Adipocyte (in vitro differentiated cells): ENCODE measurements around the gene SH3BP5L.

Experiments used
- DNase-seq: peaks from one replicate; pipeline ENCODE4 v3.0.0-alpha.2; 2015; ENCODE audit warnings: low read depth
- H3K27me3 ChIP-seq: replicated peaks from 2 replicates; pipeline ENCODE4 v1.7.0; 2013; ENCODE audit warnings: mild to moderate bottlenecking, low read length, moderate library complexity; ENCODE audit not compliant: control insufficient read depth, insufficient read depth
- H3K36me3 ChIP-seq: 2 replicates; pipeline ENCODE4 v1.7.0; 2013; ENCODE audit warnings: low read length, mild to moderate bottlenecking, moderate library complexity; ENCODE audit not compliant: control insufficient read depth, insufficient read depth, severe bottlenecking
- H3K4me1 ChIP-seq: 2 replicates; pipeline ENCODE4 v1.7.0; 2013; ENCODE audit warnings: mild to moderate bottlenecking, low read length, moderate library complexity; ENCODE audit not compliant: control insufficient read depth, insufficient read depth
- H3K4me3 ChIP-seq: 2 replicates; pipeline ENCODE4 v1.7.0; 2013; ENCODE audit warnings: mild to moderate bottlenecking, low read length, moderate library complexity
- H3K9ac ChIP-seq: 2 replicates; pipeline ENCODE4 v1.7.0; 2013; ENCODE audit warnings: mild to moderate bottlenecking, low read length, moderate library complexity
- H3K9me3 ChIP-seq: 2 replicates; pipeline ENCODE4 v1.7.0; 2013; ENCODE audit warnings: mild to moderate bottlenecking, low read length, moderate library complexity; ENCODE audit not compliant: control insufficient read depth

SH3BP5L gene

DNA sequence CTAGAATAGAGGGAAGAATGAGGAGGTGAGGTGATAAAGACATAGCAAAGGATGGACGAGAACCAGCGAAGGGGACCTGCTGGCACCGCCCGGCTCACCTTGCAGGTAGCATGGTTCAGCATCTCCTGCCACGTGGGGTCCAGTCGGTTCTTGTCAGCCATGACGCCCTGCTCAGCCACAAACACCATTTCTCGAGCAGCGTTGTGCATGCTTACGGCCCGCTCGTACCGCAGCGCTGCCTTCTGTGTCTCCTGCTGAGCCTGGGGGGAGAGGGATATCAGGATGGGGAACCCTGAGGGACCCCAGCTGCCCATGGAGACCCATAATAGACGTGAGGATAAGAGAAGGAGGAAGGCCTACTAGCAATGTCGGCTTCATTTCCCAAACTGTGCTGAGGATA lies 11.4 kb downstream of the SH3BP5L start:
- Histone ChIP-seq H3K4me3 (no peak overlapping the region), H3K27me3 (no peaks in the 10 kb centered on the region), H3K36me3 (peaks cover 60% of the 10 kb centered on the region), H3K4me1 (peaks cover 19% of the 10 kb centered on the region), H3K9me3 (no peaks in the 10 kb centered on the region), H3K9ac (no peak overlapping the region)
- no peak for DNase-seq

DNA sequence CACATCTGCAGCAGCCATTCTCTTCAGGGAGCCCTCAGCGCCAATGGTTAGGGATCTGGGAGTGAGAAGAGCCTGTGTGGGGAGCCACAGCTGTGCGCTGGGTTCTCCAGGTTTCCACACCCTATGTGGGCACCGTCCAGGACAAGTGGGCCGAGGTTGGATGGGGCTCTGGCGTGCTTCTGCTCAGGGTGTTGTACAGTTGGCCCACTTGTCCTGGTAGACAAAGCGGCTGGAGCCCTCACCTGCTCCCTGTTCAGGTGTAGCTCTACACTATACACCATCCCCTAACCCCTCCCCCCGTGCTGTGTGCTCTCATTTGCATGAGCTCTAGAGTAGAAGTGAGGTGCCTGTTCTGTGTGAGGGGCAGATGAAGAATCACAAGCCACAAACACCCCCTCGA lies 12.2 kb downstream of the SH3BP5L start:
- no peaks in the 10 kb centered on the region for H3K9me3 ChIP-seq
- no peak overlapping the region for H3K4me3 ChIP-seq
- no peak for DNase-seq
- peaks cover 13% of the 10 kb centered on the region for H3K4me1 ChIP-seq
- peaks cover 57% of the 10 kb centered on the region for H3K36me3 ChIP-seq
- no peaks in the 10 kb centered on the region for H3K27me3 ChIP-seq
- no peak overlapping the region for H3K9ac ChIP-seq

DNA sequence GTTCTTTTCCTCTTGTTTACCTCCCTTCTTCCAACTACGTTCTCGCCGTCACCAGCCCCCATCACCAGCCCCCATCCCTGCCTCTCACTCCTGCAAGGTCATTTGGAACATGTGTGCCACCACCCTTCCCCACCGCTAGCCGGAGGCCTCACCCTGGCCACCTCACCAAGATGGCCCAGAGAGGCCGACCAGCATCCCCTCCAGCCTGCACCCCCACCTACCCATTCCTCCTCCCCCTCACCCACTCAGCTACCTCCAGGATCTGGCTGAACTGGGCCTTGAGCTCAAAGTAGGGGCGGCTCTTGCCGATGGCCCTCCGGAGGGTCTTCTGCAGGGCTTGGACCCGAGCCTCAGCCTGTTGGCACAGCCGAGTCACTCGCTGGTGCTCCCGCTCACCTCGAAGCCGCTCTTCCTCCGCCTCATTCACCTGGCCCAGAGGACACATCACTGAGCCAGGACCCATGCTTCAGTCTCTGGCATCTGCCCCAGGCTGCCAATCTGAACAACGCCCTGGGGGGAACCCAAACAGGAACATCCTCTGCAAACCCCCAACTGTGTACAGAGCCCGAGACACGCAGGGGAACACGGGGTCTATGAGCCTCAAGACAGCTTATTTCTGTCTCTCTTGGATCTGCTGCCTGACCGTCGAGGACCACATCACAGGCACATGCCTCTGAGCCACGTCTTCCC lies 12.8 kb downstream of the SH3BP5L start:
- H3K4me1 ChIP-seq, result peaks cover 11% of the 10 kb centered on the region
- H3K36me3 ChIP-seq, result peaks cover 57% of the 10 kb centered on the region
- H3K4me3 ChIP-seq, result no peak overlapping the region
- no peaks in the 10 kb centered on the region for H3K27me3 ChIP-seq
- no peak overlapping the region for H3K9ac ChIP-seq
- H3K9me3 ChIP-seq, result no peaks in the 10 kb centered on the region
- DNase-seq, result no peak

DNA sequence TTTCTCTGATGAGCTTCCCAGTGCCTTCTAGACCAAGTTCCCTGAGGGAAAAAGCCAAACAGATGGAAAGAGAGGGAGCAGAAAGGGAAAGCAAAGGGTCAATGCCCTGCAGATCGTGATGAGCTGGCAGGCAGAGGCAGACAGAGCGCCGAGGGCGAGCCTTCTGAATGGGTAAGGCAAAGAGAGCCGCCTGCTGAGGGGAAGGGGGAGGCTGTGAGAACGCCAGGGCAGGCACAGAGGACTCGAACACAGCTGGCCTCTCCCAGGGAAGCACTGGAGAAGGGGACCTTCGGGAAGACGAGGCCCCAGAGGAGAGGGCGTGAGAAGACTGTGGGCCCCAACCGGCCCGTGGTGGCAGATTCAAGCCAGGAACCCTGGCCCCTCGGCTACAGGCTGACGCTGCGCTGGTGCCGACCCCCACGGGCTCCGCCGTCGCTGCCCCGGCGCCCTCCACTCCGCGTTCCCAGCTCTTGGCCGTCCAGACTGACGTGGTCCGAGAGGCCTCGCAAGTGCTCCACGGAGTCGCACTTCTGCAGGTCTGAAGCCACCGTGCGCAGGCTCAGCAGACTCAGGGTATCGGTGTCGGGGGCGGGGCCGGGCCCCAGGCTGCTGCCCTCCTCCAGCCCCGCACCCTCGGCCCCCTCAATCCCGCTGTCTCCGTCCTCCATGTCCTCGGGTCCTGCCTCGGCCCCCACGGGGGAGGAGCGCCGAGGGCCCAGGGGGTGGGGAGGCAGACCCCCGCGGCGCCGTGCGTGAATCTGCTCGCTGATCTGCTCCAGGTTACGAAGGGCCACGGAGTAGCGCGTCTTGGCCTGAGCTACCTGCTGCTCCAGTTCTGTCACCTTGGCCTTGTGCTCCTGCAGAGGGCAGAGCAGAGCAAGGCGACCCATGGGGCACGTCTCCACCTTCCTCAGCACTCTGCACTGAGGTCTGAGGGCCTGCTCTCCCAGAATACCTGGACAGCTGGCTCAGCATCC lies 13.9 kb downstream of the SH3BP5L start:
- Histone ChIP-seq H3K9ac (no peak overlapping the region), H3K4me3 (no peak overlapping the region), H3K9me3 (no peaks in the 10 kb centered on the region), H3K27me3 (no peaks in the 10 kb centered on the region), H3K36me3 (peaks cover 54% of the 10 kb centered on the region), H3K4me1 (peaks cover 11% of the 10 kb centered on the region)
- DNase-seq, result no peak

DNA sequence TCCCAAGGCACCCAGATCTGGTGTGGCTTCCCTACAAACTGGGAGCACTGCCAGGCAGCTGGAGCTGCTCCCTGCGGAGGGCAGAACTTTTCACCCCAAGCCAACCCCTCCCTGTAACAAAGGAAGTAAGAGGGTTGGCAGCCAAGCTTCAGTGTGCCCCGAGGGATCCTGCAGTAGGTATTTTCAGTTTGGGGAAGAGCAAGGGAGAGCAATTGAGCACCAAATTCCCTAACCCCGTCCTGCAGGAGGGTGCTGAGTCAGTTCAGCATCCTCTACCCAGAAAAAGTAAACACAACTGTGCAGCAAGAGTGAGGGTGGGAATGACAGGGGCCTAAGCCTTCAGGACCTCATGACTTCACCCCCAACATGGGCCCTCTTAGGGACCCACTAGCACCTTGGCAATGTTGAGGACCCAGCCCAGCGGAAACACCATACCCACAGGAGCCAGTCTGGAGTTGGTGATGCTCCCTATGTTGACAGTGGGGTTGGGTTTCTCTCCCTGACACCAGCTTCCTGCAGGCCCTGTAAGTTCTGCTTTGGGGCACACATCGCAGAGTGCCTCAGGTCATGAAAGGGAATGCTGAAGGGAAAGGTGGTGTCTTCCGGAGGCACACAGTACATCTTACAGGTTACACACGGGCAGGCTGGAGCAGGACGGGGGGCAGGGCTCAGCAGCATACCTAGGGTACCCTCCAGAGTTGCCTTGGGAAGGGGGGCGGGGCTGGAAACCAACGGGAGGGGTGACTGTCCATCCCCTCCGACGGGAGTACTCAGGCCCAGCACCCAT lies 14.8 kb downstream of the SH3BP5L start:
- Histone ChIP-seq H3K4me3 (no peak overlapping the region), H3K36me3 (peaks cover 45% of the 10 kb centered on the region), H3K27me3 (no peaks in the 10 kb centered on the region), H3K9me3 (no peaks in the 10 kb centered on the region), H3K4me1 (peaks cover 11% of the 10 kb centered on the region), H3K9ac (no peak overlapping the region)
- no peak for DNase-seq

DNA sequence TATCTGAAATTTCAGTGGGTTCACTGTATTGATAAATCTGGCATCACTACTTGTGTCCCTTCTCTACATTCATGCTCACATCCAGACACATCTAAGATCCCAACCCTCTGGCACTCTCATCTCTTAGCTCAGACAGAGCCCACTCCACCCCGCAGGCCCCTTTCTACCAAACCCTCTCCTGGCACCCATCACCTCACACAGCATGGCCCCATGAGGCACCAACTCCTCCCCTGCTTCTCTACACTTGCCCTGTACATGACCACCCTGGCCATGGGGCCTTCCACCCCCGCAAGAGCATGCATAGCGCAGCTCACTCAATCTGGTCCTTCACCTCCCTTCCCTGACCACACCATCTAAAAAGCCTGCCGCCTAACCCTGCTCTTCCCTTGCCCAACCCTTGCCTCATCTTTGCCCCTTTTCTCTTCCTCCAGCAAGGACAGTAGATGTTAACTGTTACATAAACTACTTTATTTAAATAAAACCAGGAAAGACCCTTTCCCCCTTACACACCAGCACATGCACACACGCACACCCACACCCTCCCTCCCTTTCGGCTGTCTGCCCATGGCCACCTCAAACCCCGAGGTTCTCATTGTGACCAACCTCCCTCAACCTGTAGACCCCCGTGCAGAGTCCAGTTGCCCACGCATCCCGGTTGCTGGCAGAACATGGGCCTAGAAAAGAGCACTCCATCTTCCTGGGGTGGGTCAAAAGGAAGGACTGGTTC lies 15.6 kb downstream of the SH3BP5L start:
- DNase-seq, result no peak

DNA sequence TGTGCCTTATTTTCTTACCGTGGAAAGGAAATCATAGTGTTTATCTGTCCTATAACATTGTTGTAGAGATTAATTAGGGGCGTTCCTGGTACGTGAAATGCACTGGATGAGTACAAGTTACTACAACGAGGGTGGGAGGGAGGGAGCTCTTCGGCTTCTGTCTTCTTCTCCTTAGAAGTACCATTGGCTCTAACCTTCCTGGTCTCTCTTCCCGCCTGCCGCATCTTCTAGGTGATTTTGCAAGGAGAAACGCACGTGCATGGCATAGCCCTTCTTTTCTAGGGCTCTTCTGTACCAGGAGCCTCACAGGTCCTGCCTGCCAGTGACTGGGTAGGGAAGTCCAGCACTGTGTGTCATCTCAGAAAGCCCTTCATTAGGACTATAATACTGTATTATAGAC lies 16.8 kb downstream of the SH3BP5L start:
- DNase-seq, result no peak
- Histone ChIP-seq H3K36me3 (peaks cover 25% of the 10 kb centered on the region), H3K27me3 (no peaks in the 10 kb centered on the region), H3K4me3 (no peak overlapping the region), H3K9ac (no peak overlapping the region), H3K4me1 (peaks cover 11% of the 10 kb centered on the region), H3K9me3 (no peaks in the 10 kb centered on the region)

More for the DNA sequence above, 15.6 kb downstream of the SH3BP5L start:
- Histone ChIP-seq H3K9me3 (no peaks in the 10 kb centered on the region), H3K4me1 (peaks cover 11% of the 10 kb centered on the region), H3K9ac (no peak overlapping the region), H3K36me3 (peaks cover 38% of the 10 kb centered on the region), H3K27me3 (no peaks in the 10 kb centered on the region), H3K4me3 (no peak overlapping the region)

DNA sequence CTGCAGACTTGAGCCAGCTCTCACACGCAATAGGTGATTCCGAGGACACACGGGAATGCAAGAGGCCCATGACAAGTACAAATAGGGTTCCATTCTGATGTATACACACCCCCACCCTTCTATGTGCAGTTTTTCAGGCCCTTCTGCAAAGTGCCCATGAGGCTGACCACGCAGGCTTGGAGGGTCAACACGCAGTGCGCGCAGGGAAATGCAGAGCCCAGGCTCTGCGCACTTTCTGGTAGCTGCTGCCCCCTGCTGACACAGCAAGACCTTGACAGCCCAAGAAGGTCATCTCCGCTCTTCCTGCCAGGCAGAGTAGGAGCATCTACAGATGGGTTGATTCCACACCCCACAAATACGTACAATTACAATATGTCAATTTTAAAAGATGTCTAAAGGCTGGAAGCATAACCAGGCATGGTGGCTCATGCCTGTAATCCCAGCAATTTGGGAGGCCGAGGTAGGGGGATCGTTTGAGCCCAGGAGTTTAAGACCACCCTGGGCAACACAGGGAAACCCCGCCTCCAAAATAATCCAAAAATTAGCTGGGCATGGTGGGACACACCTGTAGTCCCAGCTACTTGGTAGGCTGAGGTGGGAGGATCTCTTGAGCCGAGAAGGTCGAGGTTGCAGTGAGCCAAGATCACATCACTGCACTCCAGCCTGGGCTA lies 18.5 kb downstream of the SH3BP5L start:
- H3K9me3 ChIP-seq, result no peaks in the 10 kb centered on the region
- H3K36me3 ChIP-seq, result peaks cover 9% of the 10 kb centered on the region
- DNase-seq, result peak; percentile 28
- peaks cover 11% of the 10 kb centered on the region for H3K4me1 ChIP-seq
- no peak overlapping the region for H3K4me3 ChIP-seq
- no peak overlapping the region for H3K9ac ChIP-seq
- H3K27me3 ChIP-seq, result peaks cover 2% of the 10 kb centered on the region

DNA sequence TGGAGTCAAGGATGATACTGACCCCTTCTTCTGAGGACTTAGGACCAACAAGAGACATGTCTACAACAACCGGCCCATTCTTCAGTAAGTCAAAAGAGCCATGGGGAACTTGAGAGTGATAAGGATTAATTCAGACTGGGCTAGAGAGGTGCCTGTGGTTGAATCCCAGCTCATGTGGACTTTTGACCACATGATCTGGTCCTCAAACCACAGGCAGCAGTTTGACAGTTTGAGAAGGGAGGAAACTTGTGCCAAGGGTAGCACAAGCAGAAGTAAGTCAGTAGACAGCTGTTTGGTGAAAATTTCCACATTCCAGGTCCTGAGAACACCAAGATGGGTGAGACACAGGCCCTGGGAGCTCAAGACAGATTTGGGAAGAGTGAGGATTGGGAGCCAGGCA lies 19.8 kb downstream of the SH3BP5L start:
- Histone ChIP-seq H3K4me1 (peaks cover 8% of the 10 kb centered on the region), H3K4me3 (no peak overlapping the region), H3K9me3 (no peaks in the 10 kb centered on the region), H3K36me3 (no peaks in the 10 kb centered on the region), H3K9ac (no peak overlapping the region), H3K27me3 (peaks cover 5% of the 10 kb centered on the region)
- DNase-seq, result no peak
